ENCODE measurements around the gene CALR3.
"Not testable (repeated sequence)": the region's sequence is repeated elsewhere in the genome, so short reads cannot be mapped to it uniquely, and the experiment has no call there.

The CALR3 gene

DNA sequence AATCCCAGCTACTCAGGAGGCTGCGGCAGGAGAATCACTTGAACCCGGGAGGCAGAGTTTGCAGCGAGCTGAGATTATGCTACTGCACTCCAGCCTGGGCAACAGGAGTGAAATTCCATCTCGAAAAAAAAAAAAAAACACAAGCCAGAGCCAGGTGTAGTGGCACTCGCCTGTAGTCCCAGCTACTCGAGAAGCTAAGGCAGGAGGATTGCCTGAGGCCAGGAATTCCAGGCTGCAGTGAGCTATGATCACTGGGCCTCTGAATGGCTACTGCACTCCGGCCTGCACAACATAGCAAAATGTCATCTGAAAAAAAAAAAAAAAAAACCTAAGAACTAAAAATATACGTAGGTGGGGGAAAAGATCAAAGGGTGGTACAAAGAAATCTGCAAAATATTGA, 43.6 kb downstream of the CALR3 start:
- H3K27ac ChIP-seq: no peak overlapping the region
- TF ChIP-seq, protein P1, sequence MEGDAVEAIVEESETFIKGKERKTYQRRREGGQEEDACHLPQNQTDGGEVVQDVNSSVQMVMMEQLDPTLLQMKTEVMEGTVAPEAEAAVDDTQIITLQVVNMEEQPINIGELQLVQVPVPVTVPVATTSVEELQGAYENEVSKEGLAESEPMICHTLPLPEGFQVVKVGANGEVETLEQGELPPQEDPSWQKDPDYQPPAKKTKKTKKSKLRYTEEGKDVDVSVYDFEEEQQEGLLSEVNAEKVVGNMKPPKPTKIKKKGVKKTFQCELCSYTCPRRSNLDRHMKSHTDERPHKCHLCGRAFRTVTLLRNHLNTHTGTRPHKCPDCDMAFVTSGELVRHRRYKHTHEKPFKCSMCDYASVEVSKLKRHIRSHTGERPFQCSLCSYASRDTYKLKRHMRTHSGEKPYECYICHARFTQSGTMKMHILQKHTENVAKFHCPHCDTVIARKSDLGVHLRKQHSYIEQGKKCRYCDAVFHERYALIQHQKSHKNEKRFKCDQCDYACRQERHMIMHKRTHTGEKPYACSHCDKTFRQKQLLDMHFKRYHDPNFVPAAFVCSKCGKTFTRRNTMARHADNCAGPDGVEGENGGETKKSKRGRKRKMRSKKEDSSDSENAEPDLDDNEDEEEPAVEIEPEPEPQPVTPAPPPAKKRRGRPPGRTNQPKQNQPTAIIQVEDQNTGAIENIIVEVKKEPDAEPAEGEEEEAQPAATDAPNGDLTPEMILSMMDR (IDR thresholded peaks at IDR 0.05): no peak
- TF ChIP-seq ZFX (IDR thresholded peaks at IDR 0.05; ENCODE audit: borderline replicate concordance): no peak

DNA sequence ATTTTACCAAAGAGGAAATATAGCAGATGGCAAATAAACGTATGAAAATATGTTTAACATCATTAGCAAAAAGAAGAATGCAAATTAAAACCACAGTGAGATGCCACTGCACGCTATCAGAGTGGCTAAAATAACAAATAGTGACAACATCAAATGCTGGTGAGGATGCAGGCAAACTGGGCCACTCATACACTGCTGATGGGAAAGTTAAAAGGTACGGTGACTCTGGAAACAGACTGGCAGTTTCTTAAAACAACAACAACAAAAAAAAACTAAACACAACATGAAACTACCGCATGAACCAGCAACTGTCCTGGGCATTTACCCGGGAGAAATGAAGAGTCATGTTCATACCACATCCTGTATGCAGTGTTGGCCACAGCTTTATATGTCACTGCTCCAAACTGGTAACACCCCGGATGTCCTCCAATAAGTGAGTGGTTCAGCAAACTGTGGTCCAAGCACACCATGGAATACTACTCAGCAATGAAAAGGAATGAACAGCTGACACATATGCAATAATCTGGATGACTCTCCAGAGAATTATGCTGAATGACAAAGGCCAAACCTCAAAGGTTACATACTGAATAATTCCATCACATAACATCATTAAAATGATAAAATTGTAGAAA, 46.5 kb downstream of the CALR3 start:
- no peak overlapping the region for H3K27ac ChIP-seq
- TF ChIP-seq ZFX (IDR thresholded peaks at IDR 0.05; ENCODE audit: borderline replicate concordance): no peak
- TF ChIP-seq, protein P1 (IDR thresholded peaks at IDR 0.05): no peak

- not testable (repeated sequence) for H3K27ac ChIP-seq
Measured at GRCh38 chr19:16448872-16449271, 47.1 kb downstream of the CALR3 start.

- no peak overlapping the region for H3K27ac ChIP-seq
- no peak for TF ChIP-seq ZFX (IDR thresholded peaks at IDR 0.05; ENCODE audit: borderline replicate concordance)
- TF ChIP-seq, protein P1 (IDR thresholded peaks at IDR 0.05): no peak
Measured at GRCh38 chr19:16446724-16447368, 49.1 kb downstream of the CALR3 start.

DNA sequence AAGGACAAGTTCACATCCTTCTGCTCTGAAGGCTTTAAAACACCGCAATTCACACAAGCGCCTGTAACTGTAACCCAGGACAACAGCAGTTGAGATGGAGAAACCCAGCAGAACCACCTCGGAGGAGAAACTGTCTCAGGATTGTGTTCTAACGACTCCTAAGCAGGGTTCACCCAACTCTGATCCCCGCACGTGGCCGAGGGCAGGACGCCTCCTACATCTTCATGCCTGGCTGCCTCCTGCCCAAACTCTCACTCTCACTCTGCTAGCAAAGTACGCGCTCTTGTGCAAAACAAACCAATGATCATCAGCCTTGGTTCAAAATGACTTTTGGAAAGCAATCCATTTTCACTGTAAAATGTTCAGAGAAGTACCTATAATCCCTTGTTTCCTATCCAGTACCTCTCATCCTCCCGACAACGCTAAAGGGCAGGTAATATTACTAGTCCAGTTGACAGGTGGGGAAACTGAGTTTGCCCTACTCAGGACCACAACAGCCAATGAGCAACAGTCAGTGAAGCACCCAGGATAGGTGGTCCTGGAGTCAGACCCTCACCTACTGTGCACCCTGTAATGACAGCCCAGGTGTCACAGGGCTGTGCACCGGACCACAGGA, 49.8 kb downstream of the CALR3 start:
- no peak overlapping the region for H3K27ac ChIP-seq
- no peak for TF ChIP-seq ZFX (IDR thresholded peaks at IDR 0.05; ENCODE audit: borderline replicate concordance)
- TF ChIP-seq, protein P1 (IDR thresholded peaks at IDR 0.05): no peak

- no peak overlapping the region for H3K27ac ChIP-seq
Measured at GRCh38 chr19:16445238-16446107, 50.5 kb downstream of the CALR3 start.

DNA sequence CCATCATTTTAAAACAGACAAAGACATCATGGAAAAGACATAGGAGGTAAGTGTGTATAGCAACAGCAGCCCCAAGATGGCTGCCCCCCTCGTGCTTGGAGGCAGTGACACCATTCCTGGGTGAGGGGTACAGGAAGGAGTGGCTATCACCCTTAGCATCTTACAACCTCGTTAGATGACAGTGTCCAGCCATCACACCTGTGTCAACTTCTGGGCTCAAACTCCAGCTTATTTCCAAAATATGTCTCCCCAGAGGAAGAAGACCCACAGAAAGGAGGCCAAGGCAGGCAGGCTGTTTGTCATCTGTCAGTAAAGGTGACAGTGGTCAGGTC, 51.7 kb downstream of the CALR3 start:
- no peak for TF ChIP-seq ZFX (IDR thresholded peaks at IDR 0.05; ENCODE audit: borderline replicate concordance)
- TF ChIP-seq, protein P1 (IDR thresholded peaks at IDR 0.05): no peak

More at GRCh38 chr19:16445238-16446107, 50.5 kb downstream of the CALR3 start:
- no peak for TF ChIP-seq ZFX (IDR thresholded peaks at IDR 0.05; ENCODE audit: borderline replicate concordance)
- TF ChIP-seq, protein P1 (IDR thresholded peaks at IDR 0.05): no peak

More for the DNA sequence above, 51.7 kb downstream of the CALR3 start:
- H3K27ac ChIP-seq: no peak overlapping the region

All from 22Rv1 (cell line).